Measurements from ENCODE around the gene IL24.

Gene IL24

GRCh38 chr1:206939841-206940587, 42.8 kb downstream of the IL24 start:
- Histone ChIP-seq H3K4me1 (no peaks in the 10 kb centered on the region), H3K79me2 (no peaks in the 10 kb centered on the region), H3K9me3 (ENCODE audit: control insufficient read depth, low read length) (no peaks in the 10 kb centered on the region), H3K9ac (no peak overlapping the region), H3K4me3 (ENCODE audit: low read depth, low read length) (no peak overlapping the region), H3K27me3 (ENCODE audit: control insufficient read depth, insufficient read depth, low read length) (no peaks in the 10 kb centered on the region), H3K36me3 (ENCODE audit: control insufficient read depth, insufficient read depth, low read length) (no peaks in the 10 kb centered on the region), H3K27ac (no peak overlapping the region), H3K4me2 (ENCODE audit: low read length) (no peak overlapping the region), H2AFZ (no peak overlapping the region)
- no peak for TF ChIP-seq CTCF (IDR thresholded peaks at IDR 0.05)

GRCh38 chr1:206940588-206940936, 43.3 kb downstream of the IL24 start:
- Histone ChIP-seq H3K9ac (no peak overlapping the region), H3K79me2 (no peaks in the 10 kb centered on the region), H3K4me2 (ENCODE audit: low read length) (no peak overlapping the region), H3K36me3 (ENCODE audit: control insufficient read depth, insufficient read depth, low read length) (no peaks in the 10 kb centered on the region), H3K27me3 (ENCODE audit: control insufficient read depth, insufficient read depth, low read length) (no peaks in the 10 kb centered on the region), H3K27ac (no peak overlapping the region), H3K4me3 (ENCODE audit: low read depth, low read length) (no peak overlapping the region), H3K4me1 (no peaks in the 10 kb centered on the region), H3K9me3 (ENCODE audit: control insufficient read depth, low read length) (no peaks in the 10 kb centered on the region), H2AFZ (no peak overlapping the region)
- no peak for TF ChIP-seq CTCF (IDR thresholded peaks at IDR 0.05)

GRCh38 chr1:206941766-206942418, 44.6 kb downstream of the IL24 start:
- no peaks in the 10 kb centered on the region for H3K9me3 ChIP-seq (ENCODE audit: control insufficient read depth, low read length)
- H3K4me3 ChIP-seq (ENCODE audit: low read depth, low read length): no peak overlapping the region
- no peak for TF ChIP-seq CTCF (IDR thresholded peaks at IDR 0.05)
- no peak overlapping the region for H3K4me2 ChIP-seq (ENCODE audit: low read length)
- no peak overlapping the region for H2AFZ ChIP-seq
- H3K27me3 ChIP-seq (ENCODE audit: control insufficient read depth, insufficient read depth, low read length): no peaks in the 10 kb centered on the region
- no peak overlapping the region for H3K27ac ChIP-seq
- no peaks in the 10 kb centered on the region for H3K36me3 ChIP-seq (ENCODE audit: control insufficient read depth, insufficient read depth, low read length)
- no peak overlapping the region for H3K9ac ChIP-seq
- no peaks in the 10 kb centered on the region for H3K4me1 ChIP-seq
- no peaks in the 10 kb centered on the region for H3K79me2 ChIP-seq

- no peaks in the 10 kb centered on the region for H3K27me3 ChIP-seq (ENCODE audit: control insufficient read depth, insufficient read depth, low read length)
- H3K9me3 ChIP-seq (ENCODE audit: control insufficient read depth, low read length): no peaks in the 10 kb centered on the region
- no peaks in the 10 kb centered on the region for H3K79me2 ChIP-seq
- H2AFZ ChIP-seq: no peak overlapping the region
- H3K4me3 ChIP-seq (ENCODE audit: low read depth, low read length): no peak overlapping the region
- TF ChIP-seq CTCF (IDR thresholded peaks at IDR 0.05): no peak
- no peak overlapping the region for H3K9ac ChIP-seq
- no peak overlapping the region for H3K27ac ChIP-seq
- H3K36me3 ChIP-seq (ENCODE audit: control insufficient read depth, insufficient read depth, low read length): no peaks in the 10 kb centered on the region
- H3K4me1 ChIP-seq: no peaks in the 10 kb centered on the region
- no peak overlapping the region for H3K4me2 ChIP-seq (ENCODE audit: low read length)
Measured at GRCh38 chr1:206944703-206945102, 47.5 kb downstream of the IL24 start.

- H3K4me3 ChIP-seq (ENCODE audit: low read depth, low read length): no peak overlapping the region
- no peaks in the 10 kb centered on the region for H3K4me1 ChIP-seq
- H3K4me2 ChIP-seq (ENCODE audit: low read length): no peak overlapping the region
- H3K27me3 ChIP-seq (ENCODE audit: control insufficient read depth, insufficient read depth, low read length): no peaks in the 10 kb centered on the region
- no peak overlapping the region for H3K9ac ChIP-seq
- H3K36me3 ChIP-seq (ENCODE audit: control insufficient read depth, insufficient read depth, low read length): no peaks in the 10 kb centered on the region
- no peak overlapping the region for H3K27ac ChIP-seq
- no peaks in the 10 kb centered on the region for H3K79me2 ChIP-seq
- no peaks in the 10 kb centered on the region for H3K9me3 ChIP-seq (ENCODE audit: control insufficient read depth, low read length)
- no peak for TF ChIP-seq CTCF (IDR thresholded peaks at IDR 0.05)
- no peak overlapping the region for H2AFZ ChIP-seq
Measured at GRCh38 chr1:206945779-206946178, 48.5 kb downstream of the IL24 start.

Measured in parathyroid adenoma (tissue), 2 donors.